NB4 (cell line): ENCODE data around the gene ZNF564.

Experiments
- DNase-seq: peaks from one replicate; pipeline ENCODE4 v3.0.0; 2010; ENCODE audit warnings: low read depth
- H3K4me3 ChIP-seq: one replicate; pipeline ENCODE4 v1.5.1; 2011; ENCODE audit warnings: mild to moderate bottlenecking, low read depth, low read length, moderate library complexity
- MYC ChIP-seq: IDR thresholded peaks from 2 replicates; pipeline ENCODE4 v1.6.1; 2011; ENCODE audit warnings: low read depth, low read length
- POLR2A ChIP-seq: IDR thresholded peaks from 2 replicates; pipeline ENCODE4 v1.6.1; 2011; ENCODE audit warnings: mild to moderate bottlenecking; ENCODE audit not compliant: insufficient read length; ENCODE audit errors: extremely low read depth
- TF ChIP-seq, protein P1 (sequence below): IDR thresholded peaks from one replicate; pipeline ENCODE4 v1.5.1; 2012; ENCODE audit warnings: low read depth, low read length
- TF ChIP-seq, protein P2 (sequence below): IDR thresholded peaks from 2 replicates; pipeline ENCODE4 v1.6.1; 2011; ENCODE audit warnings: low read depth, low read length

ZNF564 gene

DNA sequence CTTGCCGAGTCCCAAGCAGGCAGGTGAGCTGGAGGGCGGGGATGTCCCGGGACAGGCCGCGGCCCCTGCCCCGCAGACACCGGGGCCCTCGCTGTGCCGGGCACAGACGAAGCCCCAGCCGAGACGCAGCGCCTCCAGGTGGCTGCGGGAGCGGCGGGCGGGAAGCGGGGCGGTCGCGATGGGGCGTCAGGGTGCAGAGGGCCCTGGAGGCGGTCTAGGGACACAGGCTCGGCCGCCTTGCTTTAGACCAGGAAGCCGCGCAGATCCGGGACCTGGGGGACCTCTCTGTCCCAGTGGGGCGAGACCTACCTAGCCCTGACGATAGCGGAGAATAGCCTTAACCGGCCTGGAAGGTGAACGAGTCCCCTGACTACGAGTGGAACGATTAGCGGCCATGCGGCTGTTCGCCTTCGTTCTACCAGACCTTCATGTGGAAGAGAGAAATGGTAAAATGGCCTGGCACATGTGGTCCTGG lies 4.2 kb upstream of the ZNF564 start:
- DNase-seq, result no peak
- no peak overlapping the region for H3K4me3 ChIP-seq
- TF ChIP-seq, protein P1, sequence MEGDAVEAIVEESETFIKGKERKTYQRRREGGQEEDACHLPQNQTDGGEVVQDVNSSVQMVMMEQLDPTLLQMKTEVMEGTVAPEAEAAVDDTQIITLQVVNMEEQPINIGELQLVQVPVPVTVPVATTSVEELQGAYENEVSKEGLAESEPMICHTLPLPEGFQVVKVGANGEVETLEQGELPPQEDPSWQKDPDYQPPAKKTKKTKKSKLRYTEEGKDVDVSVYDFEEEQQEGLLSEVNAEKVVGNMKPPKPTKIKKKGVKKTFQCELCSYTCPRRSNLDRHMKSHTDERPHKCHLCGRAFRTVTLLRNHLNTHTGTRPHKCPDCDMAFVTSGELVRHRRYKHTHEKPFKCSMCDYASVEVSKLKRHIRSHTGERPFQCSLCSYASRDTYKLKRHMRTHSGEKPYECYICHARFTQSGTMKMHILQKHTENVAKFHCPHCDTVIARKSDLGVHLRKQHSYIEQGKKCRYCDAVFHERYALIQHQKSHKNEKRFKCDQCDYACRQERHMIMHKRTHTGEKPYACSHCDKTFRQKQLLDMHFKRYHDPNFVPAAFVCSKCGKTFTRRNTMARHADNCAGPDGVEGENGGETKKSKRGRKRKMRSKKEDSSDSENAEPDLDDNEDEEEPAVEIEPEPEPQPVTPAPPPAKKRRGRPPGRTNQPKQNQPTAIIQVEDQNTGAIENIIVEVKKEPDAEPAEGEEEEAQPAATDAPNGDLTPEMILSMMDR, result no peak

DNA sequence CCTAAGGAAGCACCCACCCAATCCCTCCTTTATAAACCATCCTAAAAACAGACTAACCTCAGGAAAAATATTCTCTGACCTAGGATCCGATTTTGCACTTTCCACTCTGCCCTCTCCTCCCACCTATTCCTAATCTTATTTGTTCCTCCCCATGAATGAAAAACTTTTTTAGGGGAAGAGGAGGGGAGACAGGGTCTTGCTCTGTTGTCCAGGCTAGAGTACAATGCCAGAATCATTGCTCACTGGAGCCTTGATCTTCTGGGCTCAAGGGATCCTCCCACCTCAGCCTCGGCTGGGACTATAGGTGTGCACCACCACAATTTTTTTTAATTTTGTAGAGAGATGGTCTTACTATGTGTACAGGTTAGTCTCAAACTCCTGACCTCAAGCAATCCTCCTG lies 4.4 kb downstream of the ZNF564 start:
- DNase-seq, result no peak
- TF ChIP-seq, protein P2, sequence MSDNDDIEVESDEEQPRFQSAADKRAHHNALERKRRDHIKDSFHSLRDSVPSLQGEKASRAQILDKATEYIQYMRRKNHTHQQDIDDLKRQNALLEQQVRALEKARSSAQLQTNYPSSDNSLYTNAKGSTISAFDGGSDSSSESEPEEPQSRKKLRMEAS, result no peak
- no peak for TF ChIP-seq MYC
- TF ChIP-seq POLR2A, result no peak
- TF ChIP-seq, protein P1, result no peak
- no peak overlapping the region for H3K4me3 ChIP-seq

DNA sequence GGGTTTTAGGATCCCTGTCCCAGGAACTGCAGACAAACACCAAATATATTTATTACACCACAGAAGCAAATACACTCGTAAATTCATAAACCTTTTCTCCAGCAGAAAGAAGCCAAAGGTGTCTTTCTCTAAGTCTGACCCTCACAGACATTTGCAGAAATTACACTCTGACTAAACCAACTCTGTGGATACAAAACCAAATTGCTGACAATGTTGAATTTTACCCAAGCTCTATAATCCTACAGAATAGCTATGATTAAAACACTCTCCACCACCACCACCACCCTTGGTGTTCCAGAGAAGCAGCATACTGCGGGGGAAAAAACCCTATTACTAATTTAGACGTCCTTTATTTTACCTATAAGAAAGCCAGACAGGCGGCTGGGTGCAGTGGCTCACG lies 5.2 kb downstream of the ZNF564 start:
- no peak overlapping the region for H3K4me3 ChIP-seq

DNA sequence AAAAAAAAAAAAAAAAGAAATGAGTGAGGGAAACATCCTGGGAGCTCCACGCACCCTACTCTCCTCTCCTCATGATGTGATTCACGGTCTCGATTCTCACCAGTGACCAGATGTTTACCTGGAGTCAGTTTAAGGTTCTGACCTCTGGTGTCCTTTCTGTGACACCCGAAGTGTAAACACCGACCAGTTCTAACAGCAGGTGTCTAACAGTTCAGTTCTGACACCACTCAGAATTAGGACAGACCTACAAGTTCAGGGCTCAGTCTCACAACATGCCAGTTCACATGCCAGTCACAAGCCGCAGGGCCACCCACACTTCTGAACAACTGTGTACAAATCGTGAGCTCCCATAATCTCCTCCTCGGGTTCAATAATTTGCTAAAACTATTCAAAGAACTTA lies 6.0 kb downstream of the ZNF564 start:
- TF ChIP-seq POLR2A (no peak), MYC (no peak)
- TF ChIP-seq, protein P2, result no peak
- TF ChIP-seq, protein P1, result no peak
- no peak overlapping the region for H3K4me3 ChIP-seq
- no peak for DNase-seq

More for the DNA sequence above, 5.2 kb downstream of the ZNF564 start:
- DNase-seq, result no peak
- TF ChIP-seq POLR2A (no peak), MYC (no peak)
- TF ChIP-seq, protein P1, result no peak
- TF ChIP-seq, protein P2, result no peak

DNA sequence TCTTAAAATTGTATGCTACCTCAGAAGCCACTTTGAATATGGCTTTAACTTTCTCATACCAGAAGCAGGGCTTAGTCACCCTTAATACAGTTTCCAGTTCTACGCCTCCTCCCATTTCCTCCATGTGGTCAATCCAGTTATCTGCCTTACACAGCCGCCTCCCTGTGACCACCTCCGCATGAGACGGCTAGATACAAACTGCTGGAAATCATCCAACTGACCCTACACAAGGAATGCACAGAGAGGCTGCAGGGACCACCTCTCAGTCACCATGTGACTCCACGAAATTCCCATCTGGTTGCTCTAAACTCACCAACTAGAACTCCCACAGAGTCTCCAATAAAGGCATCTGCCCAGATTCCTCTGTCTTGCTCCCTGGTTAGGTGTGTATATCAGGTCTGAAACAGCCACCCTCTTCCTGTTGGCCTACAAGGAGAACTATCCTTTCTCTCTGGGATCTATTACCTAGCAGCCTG lies 6.8 kb downstream of the ZNF564 start:
- no peak overlapping the region for H3K4me3 ChIP-seq
- TF ChIP-seq MYC, result no peak
- TF ChIP-seq, protein P1, result no peak
- TF ChIP-seq, protein P2, result no peak
- DNase-seq, result peak; percentile 35

DNA sequence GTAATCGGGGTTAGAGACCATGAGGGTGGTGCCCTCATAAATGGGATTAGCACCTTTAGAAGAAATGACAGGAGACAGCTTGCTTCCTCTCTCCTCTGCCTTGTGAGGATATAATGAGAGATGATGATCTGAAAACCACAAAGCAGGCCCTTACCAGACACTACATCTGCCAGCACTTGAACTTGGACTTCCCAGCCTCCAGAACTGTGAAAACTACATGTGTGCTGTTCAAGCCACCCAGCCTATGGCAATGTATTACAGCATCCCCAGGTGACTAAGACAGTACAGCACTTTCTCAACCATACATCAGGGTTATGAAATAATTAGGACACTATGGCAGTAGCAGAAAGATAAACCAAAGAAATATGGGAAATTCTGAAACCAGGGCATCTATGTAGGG lies 7.4 kb downstream of the ZNF564 start:
- peak; percentile 42 for DNase-seq
- H3K4me3 ChIP-seq, result no peak overlapping the region
- TF ChIP-seq, protein P2, result no peak
- TF ChIP-seq MYC, result no peak
- TF ChIP-seq POLR2A, result no peak
- TF ChIP-seq, protein P1, result no peak
